ENCODE data around the gene FAM114A1.
A peak's percentile ranks its signal among the peaks of the same experiment; 100 is the strongest.

The FAM114A1 gene

GRCh38 chr4:38928568-38928967 lies 61.0 kb downstream of the FAM114A1 start:
- TF ChIP-seq CTCF (IDR thresholded peaks at IDR 0.05; ENCODE audit: low read depth, low read length, missing control alignments): no peak
- H3K4me3 ChIP-seq (ENCODE audit: low read depth, low read length): no peak overlapping the region
- DNase-seq (ENCODE audit: low read depth): no peak

DNA sequence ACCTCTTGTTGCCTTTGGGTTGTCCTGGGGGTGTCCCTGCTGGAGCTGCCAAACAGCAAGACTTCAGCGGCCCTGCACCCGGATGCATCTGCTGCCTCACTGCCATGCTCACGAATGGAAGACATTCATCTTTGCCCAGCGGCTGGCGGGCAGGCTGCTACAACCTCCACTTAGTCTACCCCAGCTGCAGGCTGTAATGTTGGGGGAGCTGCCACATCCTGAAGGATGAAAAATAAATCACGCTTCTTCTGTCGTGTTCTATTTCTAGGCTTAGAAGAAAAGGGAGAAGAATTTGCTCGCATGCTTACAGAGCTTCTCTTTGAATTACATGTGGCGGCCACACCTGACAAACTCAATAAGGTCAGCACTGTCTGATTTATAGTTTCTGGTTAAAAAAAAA lies 61.4 kb downstream of the FAM114A1 start:
- no peak overlapping the region for H3K4me3 ChIP-seq (ENCODE audit: low read depth, low read length)
- no peak for TF ChIP-seq CTCF (IDR thresholded peaks at IDR 0.05; ENCODE audit: low read depth, low read length, missing control alignments)
- DNase-seq (ENCODE audit: low read depth): no peak

- DNase-seq (ENCODE audit: low read depth): no peak
- no peak for TF ChIP-seq CTCF (IDR thresholded peaks at IDR 0.05; ENCODE audit: low read depth, low read length, missing control alignments)
- H3K4me3 ChIP-seq (ENCODE audit: low read depth, low read length): no peak overlapping the region
Observed at GRCh38 chr4:38930204-38930603, 62.6 kb downstream of the FAM114A1 start.

DNA sequence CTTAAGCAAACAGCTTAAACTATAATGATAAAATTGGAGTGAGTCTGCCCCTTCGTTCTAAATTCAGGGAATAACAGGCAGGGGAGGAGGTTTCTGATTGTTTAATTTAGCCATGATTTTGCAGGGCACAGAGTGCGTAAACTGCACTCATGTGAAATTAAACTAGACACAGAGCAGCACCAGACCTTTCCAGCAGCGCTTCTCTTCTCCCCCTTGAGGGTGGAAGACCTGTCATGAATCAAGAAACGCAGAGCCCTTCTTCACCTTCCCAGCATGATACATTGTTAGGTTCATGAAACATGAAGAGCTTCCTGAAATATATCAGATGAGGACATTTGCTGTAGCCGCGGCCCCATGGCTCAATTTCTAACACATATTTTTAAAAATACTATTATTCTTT lies 63.1 kb downstream of the FAM114A1 start:
- no peak overlapping the region for H3K4me3 ChIP-seq (ENCODE audit: low read depth, low read length)
- TF ChIP-seq CTCF (IDR thresholded peaks at IDR 0.05; ENCODE audit: low read depth, low read length, missing control alignments): no peak
- no peak for DNase-seq (ENCODE audit: low read depth)

- H3K4me3 ChIP-seq (ENCODE audit: low read depth, low read length): no peak overlapping the region
- TF ChIP-seq CTCF (IDR thresholded peaks at IDR 0.05; ENCODE audit: low read depth, low read length, missing control alignments): no peak
- no peak for DNase-seq (ENCODE audit: low read depth)
Observed at GRCh38 chr4:38931125-38931524, 63.5 kb downstream of the FAM114A1 start.

DNA sequence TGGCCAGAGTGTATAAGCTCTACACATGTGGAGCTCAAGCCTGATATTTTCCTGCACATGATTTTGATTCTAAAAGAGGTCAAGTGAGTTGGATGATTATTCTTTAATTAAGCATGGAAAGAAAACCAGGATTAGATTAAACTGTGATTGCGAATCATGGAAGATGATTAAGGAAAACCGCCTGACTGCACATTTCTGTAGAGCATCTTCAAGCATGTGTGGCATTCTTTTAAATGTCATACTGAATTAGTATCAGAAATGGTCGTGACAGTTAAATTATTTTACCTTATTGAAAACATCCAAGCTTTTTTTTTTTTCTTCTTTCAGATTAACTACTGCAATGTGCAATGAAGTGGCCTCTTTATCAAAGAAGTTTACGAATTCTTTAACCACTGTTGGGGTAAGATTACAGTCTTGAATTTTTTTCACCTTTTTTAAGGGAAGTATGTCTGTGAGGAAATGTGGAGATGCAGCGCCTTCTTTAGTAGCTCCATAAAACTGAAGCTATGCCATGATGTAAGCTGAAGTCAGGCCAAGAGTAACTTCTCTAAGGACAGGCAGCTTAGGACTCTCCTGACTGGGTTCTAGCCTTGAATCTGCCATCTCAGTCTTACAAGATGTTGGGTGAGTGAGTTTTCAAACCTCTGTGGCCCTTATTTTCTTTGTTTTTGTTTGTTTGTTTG lies 67.9 kb downstream of the FAM114A1 start:
- TF ChIP-seq CTCF (IDR thresholded peaks at IDR 0.05; ENCODE audit: low read depth, low read length, missing control alignments): no peak
- DNase-seq (ENCODE audit: low read depth): no peak

GRCh38 chr4:38939165-38939564 lies 71.6 kb downstream of the FAM114A1 start:
- peak; percentile 55 for DNase-seq (ENCODE audit: low read depth)
- TF ChIP-seq CTCF (IDR thresholded peaks at IDR 0.05; ENCODE audit: low read depth, low read length, missing control alignments): no peak
- no peak overlapping the region for H3K4me3 ChIP-seq (ENCODE audit: low read depth, low read length)

More for the DNA sequence above, 67.9 kb downstream of the FAM114A1 start:
- H3K4me3 ChIP-seq (ENCODE audit: low read depth, low read length): no peak overlapping the region
